Memory B cell (primary cell): ENCODE data around the gene FADS3.
A peak's percentile ranks its signal among the peaks of the same experiment; 100 is the strongest.

Experiments
- ATAC-seq: fragments of 150-1000 bp; cut with Tn5 transposase; 2 replicates; pipeline ENCODE4 v1.10.0; 2021; ENCODE audit warnings: low read depth, mild to moderate bottlenecking, moderate library complexity
- DNase-seq, 2 donors: peaks; one replicate each; pipeline ENCODE4 v3.0.0; 2022; ENCODE audit warnings: low spot score in 2 of 2
- H3K27ac Mint-ChIP-seq: one replicate; pipeline ENCODE4 v1.8.0; 2022; ENCODE audit warnings: mild to moderate bottlenecking, moderate library complexity, mixed read lengths
- H3K27me3 Mint-ChIP-seq: one replicate; pipeline ENCODE4 v1.8.0; 2022; ENCODE audit warnings: mixed read lengths
- H3K36me3 Mint-ChIP-seq: one replicate; pipeline ENCODE4 v1.8.0; 2022; ENCODE audit warnings: mild to moderate bottlenecking, mixed read lengths
- H3K4me1 Mint-ChIP-seq: one replicate; pipeline ENCODE4 v1.8.0; 2022; ENCODE audit warnings: mixed read lengths
- H3K4me3 Mint-ChIP-seq: one replicate; pipeline ENCODE4 v1.8.0; 2022; ENCODE audit warnings: mild to moderate bottlenecking, moderate library complexity, mixed read lengths
- H3K9me3 Mint-ChIP-seq: one replicate; pipeline ENCODE4 v1.8.0; 2022; ENCODE audit warnings: mixed read lengths

The FADS3 gene

DNA sequence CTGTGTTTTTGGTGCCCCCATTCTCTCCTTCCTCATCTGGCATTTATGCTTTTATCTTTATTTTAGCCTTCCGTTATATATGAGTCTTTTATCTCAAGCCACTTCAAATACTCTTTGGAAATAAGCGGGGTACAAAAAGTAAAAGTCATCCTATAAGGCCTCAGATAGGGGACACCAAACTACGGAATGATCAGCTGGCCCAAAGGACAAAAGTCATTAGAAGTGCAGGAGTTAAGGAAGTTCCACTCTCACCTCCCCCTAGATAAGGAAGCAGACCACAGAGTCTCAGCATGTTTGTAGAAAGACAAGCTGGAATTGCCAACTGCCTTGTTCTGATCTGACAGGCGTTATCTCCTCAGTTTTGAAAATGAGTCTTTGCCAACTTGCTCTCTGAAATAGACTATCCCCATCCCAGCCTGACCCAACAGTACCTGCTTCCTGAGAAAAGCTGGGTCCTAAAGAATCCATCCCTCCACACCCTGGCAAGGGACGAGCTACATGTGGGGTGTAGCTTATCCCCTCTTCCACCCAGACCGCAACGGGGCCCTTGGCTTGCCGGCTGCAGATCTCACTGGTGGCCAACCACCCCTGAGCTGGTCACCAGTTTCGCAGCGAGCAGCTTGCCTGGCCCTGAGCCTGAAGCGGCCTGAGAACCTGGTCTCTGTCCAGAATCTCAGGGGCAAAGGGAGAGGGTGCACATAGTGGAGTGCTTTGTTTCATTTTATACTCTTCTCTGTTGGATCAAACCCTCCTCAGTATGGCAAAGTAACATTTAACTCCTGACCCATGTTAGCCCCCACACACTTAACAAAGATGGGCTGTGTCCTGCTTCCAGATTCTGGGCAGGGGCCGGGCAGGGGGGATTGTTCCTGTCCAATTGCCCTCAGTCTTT is 49.5 kb downstream of the FADS3 start:
- Mint-ChIP-seq H3K27me3 (peaks cover 5% of the 10 kb centered on the region), H3K9me3 (no peaks in the 10 kb centered on the region), H3K27ac (no peak overlapping the region), H3K36me3 (no peaks in the 10 kb centered on the region), H3K4me1 (no peaks in the 10 kb centered on the region), H3K4me3 (no peak overlapping the region)
- no peak for ATAC-seq
- DNase-seq = no peak

DNA sequence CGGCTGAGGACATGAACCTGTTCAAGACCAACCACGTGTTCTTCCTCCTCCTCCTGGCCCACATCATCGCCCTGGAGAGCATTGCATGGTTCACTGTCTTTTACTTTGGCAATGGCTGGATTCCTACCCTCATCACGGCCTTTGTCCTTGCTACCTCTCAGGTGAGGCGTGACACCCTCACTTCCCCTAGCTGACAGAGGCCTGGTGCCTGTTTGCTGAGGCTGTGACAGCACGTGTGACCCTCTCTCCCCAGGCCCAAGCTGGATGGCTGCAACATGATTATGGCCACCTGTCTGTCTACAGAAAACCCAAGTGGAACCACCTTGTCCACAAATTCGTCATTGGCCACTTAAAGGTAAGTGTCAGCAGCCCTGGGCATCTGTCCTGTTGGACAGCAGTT is 51.0 kb downstream of the FADS3 start:
- Mint-ChIP-seq H3K27ac (no peak overlapping the region), H3K9me3 (no peaks in the 10 kb centered on the region), H3K27me3 (peaks cover 5% of the 10 kb centered on the region), H3K4me3 (no peak overlapping the region), H3K4me1 (no peaks in the 10 kb centered on the region), H3K36me3 (no peaks in the 10 kb centered on the region)
- DNase-seq (no peak), ATAC-seq (no peak)

DNA sequence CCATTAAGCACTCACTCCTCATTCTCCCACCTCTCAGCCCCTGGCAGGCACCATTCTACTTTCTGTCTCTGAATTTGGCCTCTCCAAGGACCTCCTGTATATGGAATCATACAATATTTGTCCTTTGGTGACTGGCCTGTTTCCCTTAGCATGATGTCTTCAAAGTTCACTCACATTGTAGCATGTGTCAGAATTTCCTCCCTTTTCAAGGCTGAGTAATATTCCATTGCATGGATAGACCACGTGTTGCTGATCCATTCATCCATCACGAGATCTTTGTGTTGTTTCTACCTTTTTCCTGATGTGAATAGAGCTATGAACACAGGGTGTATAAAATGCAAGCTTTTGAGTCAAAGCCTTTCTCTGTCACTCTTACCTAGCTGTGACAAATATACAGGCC is 51.6 kb downstream of the FADS3 start:
- DNase-seq (no peak), ATAC-seq (no peak)
- no peaks in the 10 kb centered on the region for H3K36me3 Mint-ChIP-seq
- peaks cover 5% of the 10 kb centered on the region for H3K27me3 Mint-ChIP-seq
- H3K4me1 Mint-ChIP-seq = peaks cover 3% of the 10 kb centered on the region
- H3K4me3 Mint-ChIP-seq = no peak overlapping the region
- H3K9me3 Mint-ChIP-seq = no peaks in the 10 kb centered on the region
- H3K27ac Mint-ChIP-seq = no peak overlapping the region

DNA sequence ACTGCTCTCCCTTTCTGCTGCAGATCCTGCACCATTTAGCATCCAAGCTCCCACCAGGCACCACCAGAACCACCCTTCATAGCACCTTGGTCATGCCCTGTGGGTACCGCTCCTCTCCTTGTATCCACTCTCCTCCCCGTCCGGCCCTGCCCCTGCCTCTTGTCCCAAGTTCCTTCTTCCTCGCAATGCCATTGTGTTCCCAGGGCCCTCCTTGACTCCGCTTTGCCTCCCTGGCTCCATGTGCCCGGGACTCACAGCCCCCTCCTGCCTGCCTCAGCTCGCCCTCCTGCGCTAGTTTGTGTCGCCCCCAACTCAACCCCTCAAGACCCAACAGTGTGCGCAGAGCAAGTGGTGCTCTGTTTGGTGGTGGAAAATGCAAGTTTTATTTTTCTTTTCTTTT is 52.4 kb downstream of the FADS3 start:
- H3K4me1 Mint-ChIP-seq = peaks cover 4% of the 10 kb centered on the region
- ATAC-seq (no peak), DNase-seq (no peak)
- no peak overlapping the region for H3K4me3 Mint-ChIP-seq
- no peaks in the 10 kb centered on the region for H3K9me3 Mint-ChIP-seq
- no peaks in the 10 kb centered on the region for H3K36me3 Mint-ChIP-seq
- no peak overlapping the region for H3K27ac Mint-ChIP-seq
- peaks cover 5% of the 10 kb centered on the region for H3K27me3 Mint-ChIP-seq

DNA sequence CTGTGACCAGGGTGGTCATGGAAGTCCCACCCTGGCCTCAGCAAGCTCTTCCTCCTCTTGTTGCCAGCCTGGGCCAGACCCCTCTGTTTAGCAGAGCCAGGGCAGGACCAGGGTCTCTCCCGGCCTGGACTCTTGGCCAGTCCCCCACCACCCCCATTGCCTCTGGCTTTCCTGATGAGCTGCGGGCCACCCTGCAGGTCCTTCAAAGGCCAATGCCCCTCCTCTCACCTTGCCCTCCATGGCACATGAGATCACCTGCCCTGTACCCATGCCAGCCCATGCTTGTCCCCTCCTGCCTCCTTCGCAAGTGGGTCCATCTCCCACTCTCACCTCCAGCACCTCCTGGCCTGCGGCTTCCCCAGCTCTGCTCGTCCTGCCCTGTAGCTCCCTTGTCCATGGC is 52.8 kb downstream of the FADS3 start:
- Mint-ChIP-seq H3K9me3 (no peaks in the 10 kb centered on the region), H3K36me3 (no peaks in the 10 kb centered on the region), H3K27ac (no peak overlapping the region), H3K4me3 (no peak overlapping the region), H3K27me3 (peaks cover 6% of the 10 kb centered on the region), H3K4me1 (peaks cover 6% of the 10 kb centered on the region)
- DNase-seq = no peak
- ATAC-seq = no peak

DNA sequence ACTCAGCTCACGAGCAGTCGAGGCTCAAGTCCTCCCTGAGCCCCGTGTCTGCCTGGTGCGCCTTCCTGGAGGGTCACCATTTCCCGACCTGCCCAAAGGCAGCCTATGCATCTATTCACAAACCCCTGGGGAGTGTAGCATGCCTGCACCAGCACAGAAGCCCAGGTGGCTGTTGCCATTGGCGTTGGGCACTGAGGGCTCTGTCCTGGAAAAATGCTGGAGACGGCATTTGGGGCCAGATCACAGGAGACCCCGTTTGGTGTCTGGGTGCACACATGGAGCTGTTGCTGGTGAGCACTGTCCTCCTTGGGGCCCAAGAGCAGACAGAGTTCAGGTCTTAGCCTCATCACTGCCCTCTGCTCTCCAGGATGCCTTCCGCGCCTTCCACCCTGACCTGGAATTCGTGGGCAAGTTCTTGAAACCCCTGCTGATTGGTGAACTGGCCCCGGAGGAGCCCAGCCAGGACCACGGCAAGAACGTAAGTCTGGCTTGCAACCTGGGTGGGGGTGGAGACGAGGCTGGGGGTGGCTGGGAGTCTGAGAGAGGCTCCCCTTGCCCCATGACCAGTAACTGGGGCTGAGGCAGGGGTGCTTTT is 53.8 kb downstream of the FADS3 start:
- Mint-ChIP-seq H3K4me1 (peaks cover 6% of the 10 kb centered on the region), H3K27ac (no peak overlapping the region), H3K4me3 (no peak overlapping the region), H3K27me3 (peaks cover 10% of the 10 kb centered on the region), H3K9me3 (no peaks in the 10 kb centered on the region), H3K36me3 (no peaks in the 10 kb centered on the region)
- ATAC-seq (no peak), DNase-seq (no peak)

DNA sequence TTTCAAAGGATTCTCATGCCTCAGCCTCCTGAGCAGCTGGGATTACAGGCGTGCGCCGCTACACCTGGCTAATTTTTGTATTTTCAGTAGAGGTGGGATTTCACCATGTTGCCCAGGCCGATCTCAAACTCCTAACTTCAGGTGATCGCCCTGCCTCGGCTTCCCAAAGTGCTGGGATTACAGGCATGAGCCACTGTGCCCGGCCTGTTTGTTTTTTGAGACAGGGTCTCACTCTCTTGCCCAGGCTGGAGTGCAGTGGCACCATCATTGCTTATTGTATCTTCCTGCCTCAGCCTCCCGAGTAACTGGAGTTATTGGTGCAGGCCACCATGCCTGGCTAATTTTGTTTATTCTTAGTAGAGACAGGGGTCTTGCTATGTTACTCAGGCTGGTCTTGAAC is 55.2 kb downstream of the FADS3 start:
- Mint-ChIP-seq H3K27ac (no peak overlapping the region), H3K36me3 (no peaks in the 10 kb centered on the region), H3K9me3 (no peaks in the 10 kb centered on the region), H3K4me1 (peaks cover 6% of the 10 kb centered on the region), H3K27me3 (peaks cover 11% of the 10 kb centered on the region), H3K4me3 (no peak overlapping the region)
- ATAC-seq (no peak), DNase-seq (no peak)

DNA sequence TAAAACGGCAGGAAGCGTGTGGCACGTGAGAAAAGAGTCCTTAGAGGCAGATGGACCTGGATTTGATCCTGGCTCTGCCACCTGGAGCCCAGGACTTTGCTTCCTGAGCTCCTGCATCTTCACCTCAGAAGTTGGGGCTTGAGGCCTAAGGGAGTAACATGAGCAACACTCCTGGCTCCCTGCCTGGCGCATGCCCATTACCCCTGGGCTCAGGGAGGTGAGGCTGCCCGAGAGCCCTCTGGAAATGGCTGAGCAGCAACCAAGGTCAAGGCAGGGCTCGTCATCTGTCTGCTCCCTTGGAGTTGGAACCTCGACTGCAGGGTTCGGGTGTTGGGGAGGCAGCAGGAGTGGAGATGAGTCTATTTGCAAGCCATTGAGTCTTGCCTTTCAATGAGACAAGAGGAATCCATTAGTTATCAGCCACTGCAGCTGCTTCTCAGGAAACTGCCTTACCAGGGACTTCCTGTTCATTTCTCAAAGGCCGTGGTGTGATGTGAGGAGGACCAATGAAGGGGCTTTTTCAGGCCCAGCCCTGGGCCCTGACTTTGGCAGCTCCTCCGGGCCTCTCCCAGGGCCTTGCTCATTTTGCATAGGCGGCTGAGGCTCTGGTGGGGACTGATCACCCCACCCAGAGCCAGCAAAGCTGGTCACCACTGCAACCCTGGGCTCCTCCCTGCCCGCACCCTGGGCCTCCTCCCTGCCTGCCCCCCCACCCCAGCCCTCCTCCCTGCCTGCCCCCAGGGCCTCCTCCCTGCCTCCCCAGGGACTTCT is 56.9 kb downstream of the FADS3 start:
- Mint-ChIP-seq H3K9me3 (no peaks in the 10 kb centered on the region), H3K36me3 (no peaks in the 10 kb centered on the region), H3K4me3 (no peak overlapping the region), H3K27me3 (peaks cover 16% of the 10 kb centered on the region), H3K27ac (peak overlapping the region; percentile 36), H3K4me1 (peaks cover 6% of the 10 kb centered on the region)
- peak; percentile 15 to 29 for DNase-seq
- peak; percentile 91 for ATAC-seq

DNA sequence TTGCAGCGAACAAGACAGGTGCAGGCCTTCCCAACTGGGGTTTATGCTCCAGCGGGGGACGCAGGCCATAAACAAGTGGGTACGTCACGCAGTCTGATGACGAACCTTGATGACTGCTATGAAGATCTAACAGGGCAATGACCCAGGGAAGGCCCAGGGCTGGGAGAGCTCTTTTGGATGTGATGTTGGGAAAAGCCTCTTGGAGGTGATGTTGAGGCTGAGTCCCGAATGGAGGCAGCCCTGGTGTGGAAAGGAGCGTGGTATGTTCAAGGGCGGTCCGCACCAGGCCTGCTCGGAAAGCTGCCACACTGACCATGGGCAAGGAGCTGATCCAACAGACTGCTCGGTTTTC is 57.4 kb downstream of the FADS3 start:
- DNase-seq = no peak
- no peak overlapping the region for H3K4me3 Mint-ChIP-seq
- H3K4me1 Mint-ChIP-seq = peaks cover 6% of the 10 kb centered on the region
- H3K27ac Mint-ChIP-seq = no peak overlapping the region
- peaks cover 18% of the 10 kb centered on the region for H3K27me3 Mint-ChIP-seq
- ATAC-seq = no peak
- no peaks in the 10 kb centered on the region for H3K36me3 Mint-ChIP-seq
- H3K9me3 Mint-ChIP-seq = no peaks in the 10 kb centered on the region

DNA sequence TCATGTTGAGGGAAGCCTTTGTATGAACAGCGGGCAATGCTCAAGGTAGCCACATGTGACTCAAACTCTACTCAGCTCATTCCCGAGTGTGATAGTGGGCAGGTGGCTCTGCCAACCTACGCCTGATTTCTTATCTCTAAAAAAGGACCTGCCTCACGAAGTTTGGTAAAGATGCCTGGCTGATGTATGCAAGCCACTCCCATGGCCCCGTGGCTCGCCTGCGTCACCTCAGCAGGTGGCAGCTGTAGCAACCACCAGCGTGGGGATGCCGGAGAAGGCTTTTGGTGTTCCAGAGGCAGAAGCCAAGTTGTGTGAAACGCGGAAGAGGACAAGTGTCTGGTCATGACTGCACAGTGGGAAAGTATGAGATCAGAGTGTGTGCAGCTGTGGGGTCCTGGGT is 57.9 kb downstream of the FADS3 start:
- Mint-ChIP-seq H3K9me3 (no peaks in the 10 kb centered on the region), H3K27ac (no peak overlapping the region), H3K4me3 (no peak overlapping the region), H3K36me3 (no peaks in the 10 kb centered on the region), H3K4me1 (peaks cover 8% of the 10 kb centered on the region), H3K27me3 (peaks cover 15% of the 10 kb centered on the region)
- DNase-seq (no peak), ATAC-seq (no peak)

DNA sequence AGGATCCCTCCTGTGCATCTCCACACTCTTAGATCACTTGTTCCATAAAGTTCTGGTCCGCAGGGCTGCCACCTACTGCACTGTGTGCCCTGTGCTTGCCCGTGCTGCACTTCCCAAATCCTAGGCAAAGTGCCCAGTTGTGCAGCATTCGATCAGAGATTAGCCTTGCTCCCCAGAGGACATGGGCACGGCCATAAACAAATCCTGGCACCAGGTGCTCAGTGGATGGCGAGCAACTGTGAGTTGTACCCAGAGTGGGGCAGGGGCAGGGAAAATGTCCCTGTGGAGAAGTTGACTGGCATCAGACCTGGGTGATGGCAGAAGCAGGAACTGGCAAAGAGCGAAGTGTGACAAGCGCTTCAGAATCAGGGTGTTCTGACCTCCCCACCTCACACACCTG is 58.6 kb downstream of the FADS3 start:
- no peak overlapping the region for H3K27ac Mint-ChIP-seq
- H3K4me1 Mint-ChIP-seq = peaks cover 8% of the 10 kb centered on the region
- peaks cover 18% of the 10 kb centered on the region for H3K27me3 Mint-ChIP-seq
- H3K9me3 Mint-ChIP-seq = no peaks in the 10 kb centered on the region
- ATAC-seq (no peak), DNase-seq (no peak)
- H3K4me3 Mint-ChIP-seq = no peak overlapping the region
- no peaks in the 10 kb centered on the region for H3K36me3 Mint-ChIP-seq

DNA sequence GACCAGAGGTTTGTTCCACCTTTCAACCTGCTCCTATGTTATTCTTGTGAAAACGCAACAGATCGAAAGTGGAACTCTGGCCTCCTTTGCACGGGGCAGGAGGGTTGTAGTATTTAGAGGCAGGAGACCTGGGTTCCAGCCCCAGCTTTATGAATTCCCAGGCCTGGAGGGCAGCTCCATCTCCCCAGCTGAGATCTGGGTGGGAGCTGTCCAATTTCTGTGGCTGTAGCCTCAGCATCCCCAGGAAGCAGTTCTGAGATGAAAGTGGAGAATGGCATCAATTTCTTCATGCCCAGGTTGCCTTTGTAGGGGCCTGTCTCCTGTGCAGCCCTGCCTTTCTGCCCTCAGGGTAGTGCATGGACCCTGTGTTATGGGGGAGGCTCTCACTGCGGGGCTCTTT is 59.1 kb downstream of the FADS3 start:
- Mint-ChIP-seq H3K4me1 (peaks cover 9% of the 10 kb centered on the region), H3K9me3 (no peaks in the 10 kb centered on the region), H3K4me3 (no peak overlapping the region), H3K27ac (no peak overlapping the region), H3K27me3 (peaks cover 18% of the 10 kb centered on the region), H3K36me3 (no peaks in the 10 kb centered on the region)
- no peak for DNase-seq
- ATAC-seq = no peak

DNA sequence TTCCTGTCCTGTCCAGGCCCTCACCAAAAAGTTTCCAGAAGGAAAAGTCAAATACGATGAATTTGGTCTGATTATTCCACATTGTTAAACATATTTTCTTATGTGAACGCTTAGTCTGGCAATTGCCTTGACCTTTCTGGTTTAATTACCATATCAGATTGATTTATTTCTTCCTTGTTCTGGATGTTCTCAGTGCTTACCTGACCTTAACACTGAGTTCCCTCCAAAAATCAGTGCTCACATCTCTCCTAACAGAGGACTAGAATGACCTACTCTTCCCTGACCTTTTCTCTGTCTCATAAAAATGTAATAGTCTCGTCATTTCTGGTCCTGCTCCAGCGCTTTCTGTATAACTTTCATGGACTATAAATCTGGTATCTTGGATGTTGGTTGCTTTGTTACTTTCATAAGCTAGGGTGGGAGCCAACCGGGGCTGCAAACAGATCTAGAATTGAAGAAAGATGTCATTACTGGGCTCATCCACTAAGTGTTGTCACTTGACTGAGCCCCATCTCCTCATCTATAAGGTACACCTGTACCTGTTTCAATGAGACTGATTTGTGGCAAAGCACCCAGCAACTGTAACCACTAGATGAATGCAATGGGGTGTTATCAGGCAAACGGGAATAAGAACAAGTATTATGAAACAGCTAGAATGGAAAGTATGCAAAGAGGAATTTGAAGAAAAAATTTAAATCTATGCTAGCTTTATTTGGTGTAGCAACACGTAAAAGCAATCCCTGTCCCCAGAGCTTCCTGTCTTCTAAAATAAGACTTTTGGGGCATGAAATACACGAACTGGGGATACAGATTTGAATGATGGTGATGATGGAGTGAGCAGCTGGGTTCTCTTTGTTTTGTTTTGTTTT is 60.9 kb downstream of the FADS3 start:
- peaks cover 18% of the 10 kb centered on the region for H3K27me3 Mint-ChIP-seq
- no peaks in the 10 kb centered on the region for H3K36me3 Mint-ChIP-seq

DNA sequence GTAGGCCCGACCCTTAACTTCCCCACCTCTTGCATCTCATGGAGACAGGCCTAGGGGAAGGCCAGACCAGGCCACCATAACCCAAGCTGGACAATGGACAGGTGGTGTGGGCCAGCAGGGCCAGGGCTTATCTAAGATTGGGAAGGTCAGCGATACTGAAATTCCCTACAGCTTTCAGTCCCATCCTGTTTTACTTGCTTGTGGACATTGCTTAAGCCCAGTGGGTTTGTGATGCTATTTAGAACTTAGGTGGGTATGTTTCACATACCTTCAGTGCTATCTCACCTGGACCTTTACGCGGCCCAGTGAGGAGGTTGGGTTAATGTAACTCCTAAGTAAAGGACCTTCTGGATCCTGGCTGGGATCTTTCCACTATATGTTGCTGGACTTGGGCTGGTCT is 61.5 kb downstream of the FADS3 start:
- Mint-ChIP-seq H3K36me3 (no peaks in the 10 kb centered on the region), H3K27ac (no peak overlapping the region), H3K27me3 (peaks cover 20% of the 10 kb centered on the region), H3K4me1 (peaks cover 10% of the 10 kb centered on the region), H3K9me3 (no peaks in the 10 kb centered on the region), H3K4me3 (no peak overlapping the region)
- DNase-seq = no peak
- no peak for ATAC-seq

More for the DNA sequence above, 60.9 kb downstream of the FADS3 start:
- ATAC-seq (no peak), DNase-seq (no peak)
- no peaks in the 10 kb centered on the region for H3K9me3 Mint-ChIP-seq
- no peak overlapping the region for H3K27ac Mint-ChIP-seq
- peaks cover 13% of the 10 kb centered on the region for H3K4me1 Mint-ChIP-seq
- no peak overlapping the region for H3K4me3 Mint-ChIP-seq
